ENCODE results near the gene OTOGL. TPM values are rescaled to one million over a fixed set of nuclear protein-coding genes. Genes with fewer than 3 reads are reported as not detected.

OTOGL gene
- total RNA-seq, 2 experiments from 2014 or later: not detected

DNA sequence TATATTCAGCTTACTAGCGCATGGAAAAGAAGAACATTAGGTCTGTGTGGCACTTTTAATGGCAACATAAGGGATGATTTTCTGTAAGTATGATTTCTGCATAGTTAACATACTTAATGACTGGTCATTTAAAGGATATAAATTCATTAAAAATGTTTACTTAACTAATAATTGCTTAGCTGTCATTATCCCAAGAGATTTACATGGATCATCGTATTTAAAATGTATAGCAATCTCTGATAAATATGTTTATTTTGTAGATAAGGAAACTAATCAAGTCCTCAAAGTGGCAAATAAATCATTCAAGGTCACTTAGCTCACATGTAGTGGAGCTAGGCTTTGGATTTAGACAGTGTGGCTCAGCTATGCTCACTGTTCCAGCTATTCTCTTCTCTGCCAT, 158.6 kb downstream of the OTOGL start:
- DNase-seq (ENCODE audit: low spot score): no peak
- no peaks in the 10 kb centered on the region for H3K36me3 ChIP-seq (ENCODE audit: insufficient read depth, low read length)
- H3K9me2 ChIP-seq (ENCODE audit: insufficient read depth, low read length): no peaks in the 10 kb centered on the region
- H3K4me3 ChIP-seq (ENCODE audit: low read depth, low read length, poor library complexity, severe bottlenecking): no peak overlapping the region
- no TSS peak for BruUV-seq (replicated peaks)
- H3K4me1 ChIP-seq (ENCODE audit: insufficient read depth, low read length, poor library complexity, severe bottlenecking): no peaks in the 10 kb centered on the region
- no peak overlapping the region for H3K4me2 ChIP-seq (ENCODE audit: low read length)
- intact Hi-C loops (cut with micrococcal nuclease; ENCODE audit: unreplicated experiment): no loop called here
- H3K79me2 ChIP-seq (ENCODE audit: insufficient read depth, low read depth, low read length): no peaks in the 10 kb centered on the region
- POLR2A ChIA-PET: interaction anchor here (0.8 to 1.7 kb wide), 4 partner anchors 17 to 531 kb away, joined by 3 to 4 read pairs (median 4); no protein-coding TSS in a partner anchor
- no peak for TF ChIP-seq EZH2phosphoT487 (IDR thresholded peaks at IDR 0.05; ENCODE audit: borderline replicate concordance, low read depth, low read length)
- TF ChIP-seq, protein P1, sequence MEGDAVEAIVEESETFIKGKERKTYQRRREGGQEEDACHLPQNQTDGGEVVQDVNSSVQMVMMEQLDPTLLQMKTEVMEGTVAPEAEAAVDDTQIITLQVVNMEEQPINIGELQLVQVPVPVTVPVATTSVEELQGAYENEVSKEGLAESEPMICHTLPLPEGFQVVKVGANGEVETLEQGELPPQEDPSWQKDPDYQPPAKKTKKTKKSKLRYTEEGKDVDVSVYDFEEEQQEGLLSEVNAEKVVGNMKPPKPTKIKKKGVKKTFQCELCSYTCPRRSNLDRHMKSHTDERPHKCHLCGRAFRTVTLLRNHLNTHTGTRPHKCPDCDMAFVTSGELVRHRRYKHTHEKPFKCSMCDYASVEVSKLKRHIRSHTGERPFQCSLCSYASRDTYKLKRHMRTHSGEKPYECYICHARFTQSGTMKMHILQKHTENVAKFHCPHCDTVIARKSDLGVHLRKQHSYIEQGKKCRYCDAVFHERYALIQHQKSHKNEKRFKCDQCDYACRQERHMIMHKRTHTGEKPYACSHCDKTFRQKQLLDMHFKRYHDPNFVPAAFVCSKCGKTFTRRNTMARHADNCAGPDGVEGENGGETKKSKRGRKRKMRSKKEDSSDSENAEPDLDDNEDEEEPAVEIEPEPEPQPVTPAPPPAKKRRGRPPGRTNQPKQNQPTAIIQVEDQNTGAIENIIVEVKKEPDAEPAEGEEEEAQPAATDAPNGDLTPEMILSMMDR (conservative IDR thresholded peaks at IDR 0.05; ENCODE audit: low read length): no peak
- H2AFZ ChIP-seq (ENCODE audit: low read length): no peak overlapping the region
- H3K9me3 ChIP-seq (ENCODE audit: low read length): no peaks in the 10 kb centered on the region
- CTCF ChIA-PET (ENCODE audit: unreplicated experiment): no interaction called here
- H3K27ac ChIP-seq (ENCODE audit: low read depth, low read length, poor library complexity, severe bottlenecking): no peak overlapping the region
- H4K20me1 ChIP-seq (ENCODE audit: insufficient read depth, low read length): no peaks in the 10 kb centered on the region

DNA sequence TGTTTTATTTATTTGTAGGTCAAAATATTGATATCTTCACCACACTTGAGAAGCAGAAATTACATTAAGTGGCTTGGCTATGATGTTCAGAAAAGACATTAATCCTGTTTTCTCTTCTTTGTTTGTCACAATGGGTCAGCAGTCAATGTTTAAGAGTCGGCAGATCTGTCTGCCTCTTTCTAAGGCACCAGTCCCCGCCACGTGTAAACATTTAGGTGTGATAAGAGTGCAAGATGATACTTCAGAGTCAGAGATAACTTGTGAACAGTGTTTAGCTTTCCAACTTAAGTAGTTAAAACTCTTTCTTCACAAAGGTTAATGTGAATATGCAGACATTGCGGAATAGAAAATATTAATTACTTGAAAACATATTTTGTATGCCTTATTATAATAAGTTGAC, 160.9 kb downstream of the OTOGL start:
- intact Hi-C loops (cut with micrococcal nuclease; ENCODE audit: unreplicated experiment): no loop called here
- Histone ChIP-seq H3K27ac (ENCODE audit: low read depth, low read length, poor library complexity, severe bottlenecking) (no peak overlapping the region), H2AFZ (ENCODE audit: low read length) (no peak overlapping the region), H3K4me1 (ENCODE audit: insufficient read depth, low read length, poor library complexity, severe bottlenecking) (no peaks in the 10 kb centered on the region), H3K9me3 (ENCODE audit: low read length) (no peaks in the 10 kb centered on the region), H4K20me1 (ENCODE audit: insufficient read depth, low read length) (no peaks in the 10 kb centered on the region), H3K4me3 (ENCODE audit: low read depth, low read length, poor library complexity, severe bottlenecking) (no peak overlapping the region), H3K36me3 (ENCODE audit: insufficient read depth, low read length) (no peaks in the 10 kb centered on the region), H3K4me2 (ENCODE audit: low read length) (no peak overlapping the region), H3K79me2 (ENCODE audit: insufficient read depth, low read depth, low read length) (no peaks in the 10 kb centered on the region), H3K9me2 (ENCODE audit: insufficient read depth, low read length) (no peaks in the 10 kb centered on the region)
- no peak for TF ChIP-seq EZH2phosphoT487 (IDR thresholded peaks at IDR 0.05; ENCODE audit: borderline replicate concordance, low read depth, low read length)
- TF ChIP-seq, protein P1 (conservative IDR thresholded peaks at IDR 0.05; ENCODE audit: low read length): no peak
- no peak for DNase-seq (ENCODE audit: low spot score)
- ChIA-PET CTCF (ENCODE audit: unreplicated experiment) (no interaction called here), POLR2A (no interaction called here)
- BruUV-seq (replicated peaks): no TSS peak

DNA sequence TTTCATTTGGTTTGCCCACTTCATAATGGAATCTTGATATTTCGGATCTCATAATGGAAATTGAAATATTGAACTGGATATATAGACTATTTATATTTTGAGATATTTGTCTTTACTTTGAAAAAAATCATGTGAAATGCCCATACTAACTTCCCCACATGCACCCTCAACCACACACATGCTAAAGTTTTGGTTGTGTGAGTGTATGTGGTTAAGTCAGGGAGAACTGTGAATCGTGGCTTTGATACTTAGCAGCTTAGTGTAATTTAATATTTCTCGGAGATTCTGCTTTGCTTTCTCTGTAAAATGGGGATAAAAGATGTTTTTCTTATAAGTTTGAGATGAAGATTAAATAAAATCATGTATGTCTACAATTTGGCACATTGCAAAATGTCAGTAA, 162.1 kb downstream of the OTOGL start:
- Histone ChIP-seq H2AFZ (ENCODE audit: low read length) (no peak overlapping the region), H3K4me3 (ENCODE audit: low read depth, low read length, poor library complexity, severe bottlenecking) (no peak overlapping the region), H3K79me2 (ENCODE audit: insufficient read depth, low read depth, low read length) (no peaks in the 10 kb centered on the region), H3K4me2 (ENCODE audit: low read length) (no peak overlapping the region), H3K9me3 (ENCODE audit: low read length) (no peaks in the 10 kb centered on the region), H3K27ac (ENCODE audit: low read depth, low read length, poor library complexity, severe bottlenecking) (no peak overlapping the region), H3K36me3 (ENCODE audit: insufficient read depth, low read length) (no peaks in the 10 kb centered on the region), H4K20me1 (ENCODE audit: insufficient read depth, low read length) (no peaks in the 10 kb centered on the region), H3K9me2 (ENCODE audit: insufficient read depth, low read length) (no peaks in the 10 kb centered on the region), H3K4me1 (ENCODE audit: insufficient read depth, low read length, poor library complexity, severe bottlenecking) (no peaks in the 10 kb centered on the region)
- TF ChIP-seq, protein P1 (conservative IDR thresholded peaks at IDR 0.05; ENCODE audit: low read length): no peak
- no peak for TF ChIP-seq EZH2phosphoT487 (IDR thresholded peaks at IDR 0.05; ENCODE audit: borderline replicate concordance, low read depth, low read length)
- intact Hi-C loops (cut with micrococcal nuclease; ENCODE audit: unreplicated experiment): no loop called here
- BruUV-seq (replicated peaks): no TSS peak
- CTCF ChIA-PET (ENCODE audit: unreplicated experiment): no interaction called here
- POLR2A ChIA-PET: interaction anchor here (1.1 kb wide), 1 partner anchor 30 kb away, joined by 3 read pairs; no protein-coding TSS in a partner anchor
- DNase-seq (ENCODE audit: low spot score): no peak
